ENCODE measurements around the gene ATP6V1G2.
"Not testable (repeated sequence)": the region's sequence is repeated elsewhere in the genome, so short reads cannot be mapped to it uniquely, and the experiment has no call there.

The ATP6V1G2 gene

DNA sequence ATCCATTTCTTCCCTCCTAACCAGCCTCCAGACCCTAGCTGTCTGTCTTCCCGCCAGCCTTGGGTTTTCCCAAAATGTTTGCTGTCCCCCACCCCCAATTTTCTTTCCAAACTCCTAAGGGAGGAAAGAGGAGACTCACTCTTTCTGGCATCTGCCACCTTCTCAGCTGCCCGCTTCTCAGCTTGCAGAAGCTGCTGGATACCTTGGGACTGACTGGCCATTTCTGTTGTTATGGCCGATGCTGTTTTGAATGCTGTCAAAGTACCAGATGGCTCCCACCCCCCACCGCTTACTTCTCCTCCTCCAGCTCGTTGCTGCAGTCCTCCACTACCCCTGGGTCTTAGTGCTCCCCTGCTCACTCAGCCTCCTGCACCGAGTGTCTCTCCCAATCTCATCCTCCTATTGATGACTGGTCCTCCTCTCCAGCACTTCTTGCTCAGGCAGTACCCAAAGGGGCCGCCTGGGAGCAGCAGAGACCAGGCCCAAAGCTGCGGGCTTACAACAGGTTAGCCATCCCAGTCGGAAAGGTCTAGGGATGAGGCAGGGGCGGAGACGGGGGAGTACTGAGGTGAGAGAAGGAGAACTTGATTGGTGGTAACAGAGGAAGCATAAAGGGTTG, at the start of gene ATP6V1G2:
TSS of gene ATP6V1G2 (minus strand) at position 270 of the 619 bp plus-strand sequence. CDS start at position 221, 49 bp downstream.
- DNase-seq = peak; percentile 87 to 89

DNA sequence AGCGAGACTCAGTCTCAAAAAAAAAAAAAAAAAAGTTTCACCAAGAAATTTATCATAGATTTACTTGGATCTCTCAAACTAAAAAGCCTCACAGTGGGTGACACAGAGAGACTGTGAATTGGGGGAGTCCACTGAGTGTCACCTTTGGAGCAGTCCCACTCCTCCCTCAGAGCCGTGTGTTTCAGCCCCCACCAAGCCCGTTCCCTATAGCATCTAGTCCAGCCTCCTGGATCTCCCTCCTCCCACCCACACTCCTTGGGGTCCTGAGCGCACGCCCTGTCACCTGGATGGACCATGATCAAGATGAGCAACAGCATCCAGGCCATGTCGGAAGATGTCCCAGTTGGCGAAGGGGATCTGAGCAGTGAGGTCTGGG, 46.0 kb upstream of the ATP6V1G2 start:
- DNase-seq = no peak

DNA sequence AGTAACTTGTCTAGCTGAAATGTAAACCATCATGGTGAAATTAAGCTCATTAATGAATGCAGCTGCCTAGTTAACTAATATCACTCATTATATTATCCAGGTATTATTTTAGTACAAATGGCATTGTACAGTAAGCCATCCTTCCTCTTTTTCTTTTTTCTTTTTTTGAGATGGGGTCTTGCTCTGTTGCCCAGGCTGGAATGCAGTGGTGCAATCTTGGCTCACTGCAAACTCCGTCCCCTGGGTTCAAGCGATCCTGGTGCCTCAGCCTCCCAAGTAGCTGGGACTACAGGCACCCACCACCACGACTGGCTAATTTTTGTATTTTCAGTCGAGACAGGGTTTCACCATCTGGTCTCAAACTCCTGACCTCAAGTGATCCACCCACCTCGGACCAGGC, 44.3 kb upstream of the ATP6V1G2 start:
- DNase-seq = not testable (repeated sequence)

DNA sequence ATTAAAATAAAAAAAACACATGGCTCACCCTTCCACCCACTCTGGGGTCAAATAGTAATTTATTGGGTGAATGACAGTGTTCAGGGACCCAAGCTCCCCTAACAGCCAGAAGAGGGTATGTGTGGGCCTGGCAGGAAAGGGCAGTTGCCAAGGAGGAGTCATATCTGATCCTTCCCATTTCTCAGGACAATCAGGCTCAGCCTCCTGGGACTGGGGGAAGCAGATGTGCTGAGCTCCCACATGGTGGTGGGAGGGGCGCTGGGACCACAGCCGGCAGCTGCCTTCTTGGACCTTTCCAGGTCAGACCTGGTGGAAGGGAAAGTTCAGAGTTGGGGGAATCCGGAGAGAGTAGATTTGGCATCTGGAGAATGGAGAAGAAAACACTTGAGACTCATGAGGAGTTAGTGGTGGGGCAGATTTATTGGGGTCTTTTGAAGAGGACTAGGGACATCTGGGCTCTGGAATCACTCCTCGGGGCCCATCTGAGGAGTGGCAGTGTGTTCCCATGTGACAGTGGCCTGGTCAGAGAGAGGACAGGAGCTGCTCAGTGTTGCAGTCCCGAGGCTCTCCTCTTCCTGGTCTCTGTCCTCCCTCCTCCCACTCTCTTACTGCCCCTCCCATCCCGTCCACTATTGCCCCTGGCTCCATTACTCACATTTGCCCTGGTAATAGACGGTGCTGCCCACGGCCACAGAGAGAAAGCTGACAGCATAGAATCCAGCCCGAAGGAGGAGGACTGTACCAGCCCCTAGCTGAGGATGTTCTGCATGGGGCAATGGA, 42.7 kb upstream of the ATP6V1G2 start:
- DNase-seq = no peak

DNA sequence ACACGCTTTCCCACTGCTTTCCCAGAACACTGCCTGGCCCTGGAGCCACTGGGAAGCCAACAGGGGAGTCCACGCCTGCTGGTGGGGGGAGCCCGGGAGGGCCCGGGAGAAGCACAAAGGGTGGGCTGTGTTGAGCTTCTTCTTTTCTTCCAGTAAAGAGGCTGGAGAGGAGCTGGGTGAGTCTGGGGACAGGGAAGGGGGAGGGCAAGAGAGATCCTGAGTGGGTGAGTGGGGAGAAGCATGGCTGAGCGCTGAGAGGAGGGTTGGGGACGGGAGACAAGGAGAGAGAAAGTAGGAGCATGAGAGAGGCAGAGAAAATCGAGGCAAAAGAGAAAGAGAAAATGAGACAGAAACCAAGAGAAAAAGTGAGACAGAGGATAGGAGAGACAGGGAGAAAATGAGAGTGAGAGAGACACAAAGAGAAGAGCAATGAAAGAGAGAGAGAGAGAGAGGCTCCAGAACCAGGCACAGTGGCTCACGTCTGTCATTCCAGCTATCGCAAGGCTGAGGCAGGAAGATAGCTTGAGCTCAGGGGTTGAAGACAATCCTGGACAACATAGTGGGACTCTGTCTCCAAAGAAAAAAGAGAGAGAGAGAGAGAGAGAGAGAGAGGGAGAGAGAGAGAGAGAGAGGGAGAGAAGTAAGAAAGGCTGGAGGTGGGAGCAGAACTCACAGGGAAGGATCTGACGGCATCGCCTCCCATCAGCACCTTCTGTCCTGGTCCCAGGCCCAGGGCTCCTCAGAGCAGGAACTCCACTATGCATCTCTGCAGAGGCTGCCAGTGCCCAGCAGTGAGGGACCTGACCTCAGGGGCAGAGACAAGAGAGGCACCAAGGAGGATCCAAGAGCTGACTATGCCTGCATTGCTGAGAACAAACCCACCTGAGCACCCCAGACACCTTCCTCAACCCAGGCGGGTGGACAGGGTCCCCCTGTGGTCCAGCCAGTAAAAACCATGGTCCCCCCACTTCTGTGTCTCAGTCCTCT, 41.7 kb upstream of the ATP6V1G2 start:
- peak in 1 of 2 donors; percentile 24 for DNase-seq

DNA sequence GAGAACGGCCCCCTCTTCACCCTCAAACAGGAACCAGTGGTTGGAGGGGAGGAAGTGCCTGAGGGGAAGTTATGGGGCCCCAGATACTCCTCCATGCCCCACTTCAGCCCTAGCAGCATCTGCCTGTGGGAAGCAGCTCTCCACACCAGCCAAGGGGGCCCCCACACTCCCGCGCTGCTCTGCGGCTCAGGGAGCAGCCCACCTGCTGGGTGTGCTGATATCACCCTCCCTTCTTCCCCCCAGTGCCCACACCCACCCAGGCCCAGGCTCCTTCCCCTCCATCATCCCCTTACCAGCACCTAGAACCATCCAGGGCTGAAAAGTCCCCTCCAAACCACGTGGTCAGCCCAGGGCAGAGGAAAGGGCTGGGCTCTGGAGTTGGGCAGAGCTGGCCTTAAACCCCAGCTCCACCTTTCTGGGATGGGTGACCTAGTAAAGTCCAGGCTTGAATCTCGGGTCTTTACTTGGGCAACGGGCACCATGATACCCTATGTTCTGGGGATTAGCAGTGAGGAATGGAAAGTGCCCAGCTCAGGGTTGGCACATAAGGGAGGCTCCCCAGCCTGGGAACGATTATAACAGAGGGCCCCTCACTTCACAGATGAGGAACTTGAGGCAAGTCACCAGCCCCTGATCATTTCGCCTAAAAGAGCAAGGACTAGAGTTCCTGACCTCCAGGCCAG, 40.3 kb upstream of the ATP6V1G2 start:
- DNase-seq = peak; percentile 54 to 58

DNA sequence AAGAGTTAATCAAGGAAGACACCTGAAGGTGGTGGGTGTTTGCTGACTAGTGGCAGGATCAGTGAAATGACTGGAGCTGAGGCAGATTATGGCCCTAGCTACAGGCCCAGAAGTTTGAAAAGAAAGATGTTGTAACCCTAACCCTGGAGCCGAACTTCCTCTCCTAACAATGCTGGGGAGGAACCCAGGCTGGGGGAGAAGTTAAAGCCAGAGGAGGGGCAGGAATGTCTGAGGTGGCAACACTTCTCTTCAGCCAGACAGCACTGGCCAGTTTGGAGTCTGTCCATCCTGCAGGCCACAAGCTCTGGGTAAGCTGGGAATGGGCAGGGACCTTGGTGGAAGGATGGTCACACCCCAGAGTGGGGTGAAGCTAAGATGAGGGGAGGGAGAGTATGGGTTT, 39.6 kb upstream of the ATP6V1G2 start, which contains the start of gene LST1:
TSS of gene LST1 (plus strand) at position 270 of the 400 bp plus-strand sequence. CDS start 1,023 bp downstream, outside the sequence.
- DNase-seq = peak in 1 of 2 donors; percentile 29

DNA sequence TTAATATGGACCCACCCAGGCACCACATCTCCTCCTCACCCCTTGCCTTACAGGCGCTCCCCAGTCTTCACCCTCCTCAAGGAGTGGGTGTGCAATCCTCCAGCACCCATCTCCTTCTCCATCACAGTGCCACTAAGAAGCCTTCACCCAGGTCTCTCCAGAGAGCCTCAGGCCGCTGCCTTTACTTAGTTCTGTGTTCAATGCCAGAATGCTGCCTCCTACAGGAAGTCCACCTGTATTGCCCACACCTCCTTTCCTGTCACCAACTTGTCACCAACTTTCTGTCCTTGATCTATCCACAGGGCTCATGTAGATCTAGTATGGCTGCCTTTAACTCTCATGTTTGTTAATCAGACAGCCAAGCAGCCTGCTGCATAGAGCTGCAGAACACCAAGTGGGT, 39.1 kb upstream of the ATP6V1G2 start:
- DNase-seq = peak; percentile 67 to 71

DNA sequence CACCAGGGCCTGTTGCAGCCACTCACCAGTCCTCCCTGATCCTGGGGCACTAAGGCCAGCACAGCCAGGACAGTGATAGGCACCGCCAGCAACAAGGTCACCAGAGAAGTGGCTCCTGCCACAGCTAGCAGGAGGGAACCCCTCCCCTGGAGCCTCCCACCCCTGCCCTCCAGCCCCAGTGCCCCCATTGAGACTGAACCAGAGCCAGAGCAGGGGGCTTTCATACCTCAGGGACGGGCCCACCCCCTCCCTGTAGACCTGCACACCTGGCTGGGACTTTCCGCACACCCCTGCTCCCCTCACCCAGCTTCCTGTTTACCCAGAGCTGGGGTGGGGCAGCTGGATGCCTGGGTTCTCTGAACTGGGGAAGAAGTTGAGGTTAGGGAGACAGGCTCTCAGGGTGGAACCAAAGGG, 35.8 kb upstream of the ATP6V1G2 start, which contains the start of gene LTB:
TSS of gene LTB (minus strand) at position 195 of the 414 bp plus-strand sequence. CDS start at position 188, 7 bp downstream.
- peak; percentile 82 to 83 for DNase-seq

DNA sequence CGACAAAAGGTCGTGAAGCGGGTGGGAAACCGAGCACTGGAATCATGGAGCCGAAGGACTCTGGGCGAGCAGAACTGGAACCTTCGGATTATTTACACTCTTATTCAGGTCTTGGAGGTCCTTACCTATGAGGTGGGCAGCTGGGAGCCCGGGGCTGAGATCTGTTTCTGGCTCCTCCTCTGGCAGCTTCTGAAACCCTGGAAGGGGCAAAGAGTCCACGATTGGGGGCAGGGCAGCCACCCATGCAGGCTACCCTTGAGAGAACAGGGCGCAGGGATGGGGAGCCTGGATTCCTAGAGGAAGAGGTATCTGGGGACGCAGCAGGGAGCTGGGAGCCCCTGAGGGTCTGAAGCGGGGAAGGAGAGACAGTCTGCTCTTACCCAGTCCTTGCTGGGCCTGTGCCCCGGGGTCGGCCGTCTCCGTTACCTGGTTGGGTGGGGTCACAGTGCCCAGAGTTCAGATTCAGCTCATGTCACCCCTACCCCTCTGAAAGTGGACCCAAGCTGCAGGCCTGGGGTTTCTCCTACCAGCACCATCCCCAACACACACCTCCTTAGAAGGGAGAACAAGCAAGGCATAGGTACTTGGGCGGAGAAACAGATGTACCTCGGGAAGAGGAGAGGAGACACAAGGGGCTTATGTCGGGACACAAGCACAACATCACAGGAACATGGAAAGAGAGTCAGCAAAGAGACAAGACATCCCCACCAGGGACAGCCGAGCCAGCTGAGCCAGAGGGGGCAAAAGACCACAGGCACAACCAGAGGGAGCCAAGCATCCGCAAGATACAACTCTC, 35.2 kb upstream of the ATP6V1G2 start:
- DNase-seq = peak in 1 of 2 donors; percentile 16

DNA sequence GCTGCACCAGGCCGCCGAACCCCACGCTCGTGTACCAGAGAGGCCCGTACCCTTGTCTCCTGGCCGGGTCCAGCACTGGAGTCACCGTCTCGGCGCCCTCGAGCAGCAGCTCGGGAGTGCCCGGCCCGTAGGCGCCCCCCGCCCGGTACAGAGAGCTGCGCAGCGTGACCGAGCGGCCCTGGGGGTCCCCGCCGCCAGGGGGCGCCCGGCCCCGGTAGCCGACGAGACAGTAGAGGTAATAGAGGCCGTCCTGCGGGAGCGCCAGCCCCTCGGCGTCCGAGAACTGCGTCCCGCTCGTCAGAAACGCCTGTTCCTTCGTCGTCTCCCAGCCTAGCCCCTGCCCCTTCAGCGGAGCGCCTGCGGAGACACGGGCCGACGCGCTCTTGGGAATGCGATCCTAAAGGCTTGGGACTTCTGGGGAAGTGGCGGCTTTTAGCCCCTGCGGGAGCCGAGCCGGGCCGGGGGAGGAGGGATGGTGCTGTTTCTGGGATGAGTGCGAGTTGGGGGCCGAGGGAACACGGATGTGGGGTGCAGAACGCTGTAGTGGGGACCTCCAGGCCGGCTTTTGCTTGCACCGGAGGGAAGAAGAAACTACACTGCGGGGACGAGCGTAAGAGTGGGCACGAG, 34.5 kb upstream of the ATP6V1G2 start:
- DNase-seq = peak; percentile 88

DNA sequence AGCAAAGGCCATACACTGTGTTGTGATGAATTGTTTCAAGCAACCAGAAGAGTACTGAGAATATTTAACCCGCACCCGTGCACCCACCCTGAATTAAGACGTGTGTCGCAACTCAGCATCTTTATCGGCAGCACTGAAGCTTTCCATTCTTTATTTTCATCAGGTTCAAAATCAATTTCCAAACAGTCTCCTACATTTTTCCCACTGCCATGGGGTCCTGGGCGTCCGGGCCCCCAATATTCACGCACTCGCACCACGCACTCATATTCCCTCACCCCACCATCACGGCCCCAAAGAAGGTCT, 34.0 kb upstream of the ATP6V1G2 start:
- no peak for DNase-seq

DNA sequence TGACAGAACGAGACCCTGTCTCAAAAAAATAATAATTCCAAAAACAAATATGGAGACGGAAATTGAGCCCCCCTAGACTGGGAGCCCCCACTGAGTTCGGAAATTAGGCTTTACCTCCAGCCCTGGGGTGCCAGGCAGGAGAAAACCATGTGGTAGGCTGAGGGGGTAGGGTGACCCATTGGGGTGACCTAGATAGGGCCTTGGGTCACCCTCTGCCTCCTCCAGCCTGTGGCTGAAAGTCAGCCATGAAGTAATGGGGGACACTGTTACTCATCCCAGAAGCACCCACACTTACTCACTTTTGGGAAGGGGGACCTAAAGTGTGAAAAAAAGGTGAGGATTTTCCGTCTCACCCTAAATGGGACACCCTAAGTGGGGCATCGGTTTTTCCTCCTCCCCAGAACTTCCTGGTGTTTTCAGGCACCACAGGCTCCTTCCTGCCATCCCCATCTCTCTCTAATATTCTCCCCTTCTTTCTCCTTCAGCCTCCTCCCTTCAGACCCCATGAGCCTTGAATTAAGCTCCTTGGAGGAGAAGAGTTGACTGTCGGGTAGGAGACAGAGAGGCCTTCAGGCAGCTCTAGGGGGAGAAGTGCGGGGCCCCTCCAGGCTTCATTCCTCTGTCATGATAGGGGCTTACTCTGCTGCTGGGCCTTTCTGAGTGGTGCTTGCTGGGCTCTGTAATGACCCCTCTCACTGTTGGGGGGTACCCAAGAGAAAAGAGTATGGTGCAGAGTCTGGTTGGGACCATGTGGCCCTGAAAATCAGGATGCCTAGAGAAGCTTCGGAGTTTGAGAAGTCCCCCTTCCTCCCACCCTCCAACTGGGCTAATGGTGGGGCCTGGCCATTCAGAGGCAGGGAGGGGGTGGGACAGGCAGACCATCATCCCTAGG, 33.4 kb upstream of the ATP6V1G2 start:
- DNase-seq = peak in 1 of 2 donors; percentile 39

DNA sequence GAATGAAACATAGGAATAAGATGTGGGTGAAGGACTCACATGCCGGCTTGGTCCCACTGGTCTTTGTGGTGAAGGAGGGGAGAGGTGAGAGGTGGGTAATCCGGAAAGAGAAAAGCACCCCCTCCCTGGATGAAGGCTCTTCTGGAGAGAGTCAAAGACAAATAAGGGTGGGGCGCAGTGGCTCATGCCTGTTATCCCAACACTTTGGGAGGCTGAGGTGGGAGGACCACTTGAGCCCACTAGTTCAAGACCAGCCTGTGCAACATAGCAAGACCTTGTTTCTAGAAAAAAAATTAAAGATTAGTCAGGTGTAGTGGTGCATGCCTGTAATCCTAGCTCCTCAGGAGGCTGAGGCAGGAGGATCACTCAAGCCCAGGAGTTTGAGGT, 32.7 kb upstream of the ATP6V1G2 start:
- DNase-seq = peak in 1 of 2 donors; percentile 29

DNA sequence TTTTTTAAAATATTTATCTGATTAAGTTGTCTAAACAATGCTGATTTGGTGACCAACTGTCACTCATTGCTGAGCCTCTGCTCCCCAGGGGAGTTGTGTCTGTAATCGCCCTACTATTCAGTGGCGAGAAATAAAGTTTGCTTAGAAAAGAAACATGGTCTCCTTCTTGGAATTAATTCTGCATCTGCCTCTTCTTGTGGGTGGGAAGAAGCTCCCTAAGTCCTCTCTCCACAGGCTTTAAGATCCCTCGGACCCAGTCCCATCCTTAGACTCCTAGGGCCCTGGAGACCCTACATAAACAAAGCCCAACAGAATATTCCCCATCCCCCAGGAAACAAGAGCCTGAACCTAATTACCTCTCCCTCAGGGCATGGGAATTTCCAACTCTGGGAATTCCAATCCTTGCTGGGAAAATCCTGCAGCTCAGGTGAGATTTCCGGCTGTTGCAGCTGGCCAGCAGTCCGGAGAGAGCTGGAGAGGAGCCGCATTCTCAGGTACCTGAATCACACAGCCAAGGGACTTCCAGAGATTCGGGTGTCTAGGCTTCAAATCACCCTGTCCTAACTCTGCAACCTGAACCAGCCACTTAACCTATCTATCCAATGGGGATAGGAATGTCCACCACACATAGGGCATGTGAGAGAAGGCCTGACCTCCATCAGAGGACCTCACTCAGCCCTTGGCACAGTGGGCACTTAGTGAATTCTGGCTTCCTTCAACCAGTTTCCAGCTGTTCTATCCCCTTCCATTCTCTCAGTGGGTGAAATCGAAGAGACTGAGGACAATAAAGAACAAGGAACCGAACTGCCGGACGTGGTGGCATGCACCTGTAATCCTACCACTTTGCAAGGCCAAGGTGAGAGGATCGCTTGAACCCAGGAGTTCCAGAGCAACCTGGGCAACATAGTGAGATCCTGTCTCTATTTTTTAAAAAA, 32.0 kb upstream of the ATP6V1G2 start:
- peak in 1 of 2 donors; percentile 36 for DNase-seq

DNA sequence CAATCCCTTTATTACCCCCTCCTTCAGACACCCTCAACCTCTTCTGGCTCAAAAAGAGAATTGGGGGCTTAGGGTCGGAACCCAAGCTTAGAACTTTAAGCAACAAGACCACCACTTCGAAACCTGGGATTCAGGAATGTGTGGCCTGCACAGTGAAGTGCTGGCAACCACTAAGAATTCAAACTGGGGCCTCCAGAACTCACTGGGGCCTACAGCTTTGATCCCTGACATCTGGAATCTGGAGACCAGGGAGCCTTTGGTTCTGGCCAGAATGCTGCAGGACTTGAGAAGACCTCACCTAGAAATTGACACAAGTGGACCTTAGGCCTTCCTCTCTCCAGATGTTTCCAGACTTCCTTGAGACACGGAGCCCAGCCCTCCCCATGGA, 31.2 kb upstream of the ATP6V1G2 start:
- DNase-seq = peak in 1 of 2 donors; percentile 16

DNA sequence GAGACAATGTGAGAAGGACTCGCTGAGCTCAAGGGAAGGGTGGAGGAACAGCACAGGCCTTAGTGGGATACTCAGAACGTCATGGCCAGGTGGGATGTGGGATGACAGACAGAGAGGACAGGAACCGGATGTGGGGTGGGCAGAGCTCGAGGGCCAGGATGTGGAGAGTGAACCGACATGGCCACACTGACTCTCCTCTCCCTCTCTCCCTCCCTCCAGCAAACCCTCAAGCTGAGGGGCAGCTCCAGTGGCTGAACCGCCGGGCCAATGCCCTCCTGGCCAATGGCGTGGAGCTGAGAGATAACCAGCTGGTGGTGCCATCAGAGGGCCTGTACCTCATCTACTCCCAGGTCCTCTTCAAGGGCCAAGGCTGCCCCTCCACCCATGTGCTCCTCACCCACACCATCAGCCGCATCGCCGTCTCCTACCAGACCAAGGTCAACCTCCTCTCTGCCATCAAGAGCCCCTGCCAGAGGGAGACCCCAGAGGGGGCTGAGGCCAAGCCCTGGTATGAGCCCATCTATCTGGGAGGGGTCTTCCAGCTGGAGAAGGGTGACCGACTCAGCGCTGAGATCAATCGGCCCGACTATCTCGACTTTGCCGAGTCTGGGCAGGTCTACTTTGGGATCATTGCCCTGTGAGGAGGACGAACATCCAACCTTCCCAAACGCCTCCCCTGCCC, 30.6 kb upstream of the ATP6V1G2 start:
- DNase-seq = peak; percentile 53 to 69
